Esophagus (tissue), 2 donors: Measurements from ENCODE around the gene LRMDA. TPM values are rescaled to one million over a fixed set of nuclear protein-coding genes. Genes with fewer than 3 reads are reported as not detected.
A peak's percentile ranks its signal among the peaks of the same experiment; 100 is the strongest.

ENCODE experiments used
- H3K27ac ChIP-seq, 2 donors: one replicate each; pipeline ENCODE4 v1.5.1; 2013; ENCODE audit warnings: low read depth in 2 of 2, mild to moderate bottlenecking in 2 of 2, inconsistent platforms in 1 of 2, low read length in 1 of 2, moderate library complexity in 1 of 2
- H3K27me3 ChIP-seq, 2 donors: one replicate each; pipeline ENCODE4 v1.6.1; 2013; ENCODE audit warnings: low read length in 2 of 2, control low read depth in 1 of 2, mild to moderate bottlenecking in 1 of 2; ENCODE audit not compliant: insufficient read depth in 2 of 2, control insufficient read depth in 1 of 2
- H3K36me3 ChIP-seq, 2 donors: one replicate each; pipeline ENCODE4 v1.6.1; 2013; ENCODE audit warnings: low read length in 1 of 2; ENCODE audit not compliant: control insufficient read depth in 2 of 2, insufficient read depth in 2 of 2
- H3K4me1 ChIP-seq, 2 donors: one replicate each; pipeline ENCODE4 v1.6.1; 2013; ENCODE audit warnings: low read length in 1 of 2; ENCODE audit not compliant: control insufficient read depth in 2 of 2, insufficient read depth in 2 of 2
- H3K4me3 ChIP-seq, 2 donors: one replicate each; pipeline ENCODE4 v1.5.1; 2013; ENCODE audit warnings: low read length in 2 of 2, mild to moderate bottlenecking in 2 of 2, low read depth in 1 of 2, moderate library complexity in 1 of 2
- H3K9me3 ChIP-seq, 2 donors: one replicate each; pipeline ENCODE4 v1.6.1; 2013; ENCODE audit warnings: mild to moderate bottlenecking in 2 of 2, low read depth in 1 of 2, low read length in 1 of 2, moderate library complexity in 1 of 2; ENCODE audit not compliant: control insufficient read depth in 2 of 2, insufficient read depth in 1 of 2
- WGBS, 2 donors: extraction: QIAGEN DNeasy Blood & Tissue Kit; methylation state at CpG; one replicate each; pipeline ENCODE4 v1.1.7; 2013; 5-methylcytosine and 5-hydroxymethylcytosine counted together
- polyA plus RNA-seq, 2 donors: library from polyadenylated mRNA; stranded (reverse); fragments of 200-250 nt; gene quantifications; one replicate each; pipeline ENCODE4 v1.2.3, GENCODE V29; 2013
- donor health status: healthy with polysubstance abuse.
- donor health status: Bipolar disorder and iron deficiency.

The LRMDA gene
- polyA plus RNA-seq, 2 donors: 1.8 to 4.0 TPM

GRCh38 chr10:76086170-76086760, 654.8 kb downstream of the LRMDA start:
- Histone ChIP-seq H3K27me3 (no peaks in the 10 kb centered on the region), H3K4me3 (no peak overlapping the region), H3K4me1 (no peaks in the 10 kb centered on the region), H3K36me3 (no peaks in the 10 kb centered on the region), H3K27ac (peak overlapping the region in 1 of 2 donors; percentile 14), H3K9me3 (no peaks in the 10 kb centered on the region)
- 54 to 56% methylated on average over 6 of the region's 6 CpGs for WGBS, 2 donors

DNA sequence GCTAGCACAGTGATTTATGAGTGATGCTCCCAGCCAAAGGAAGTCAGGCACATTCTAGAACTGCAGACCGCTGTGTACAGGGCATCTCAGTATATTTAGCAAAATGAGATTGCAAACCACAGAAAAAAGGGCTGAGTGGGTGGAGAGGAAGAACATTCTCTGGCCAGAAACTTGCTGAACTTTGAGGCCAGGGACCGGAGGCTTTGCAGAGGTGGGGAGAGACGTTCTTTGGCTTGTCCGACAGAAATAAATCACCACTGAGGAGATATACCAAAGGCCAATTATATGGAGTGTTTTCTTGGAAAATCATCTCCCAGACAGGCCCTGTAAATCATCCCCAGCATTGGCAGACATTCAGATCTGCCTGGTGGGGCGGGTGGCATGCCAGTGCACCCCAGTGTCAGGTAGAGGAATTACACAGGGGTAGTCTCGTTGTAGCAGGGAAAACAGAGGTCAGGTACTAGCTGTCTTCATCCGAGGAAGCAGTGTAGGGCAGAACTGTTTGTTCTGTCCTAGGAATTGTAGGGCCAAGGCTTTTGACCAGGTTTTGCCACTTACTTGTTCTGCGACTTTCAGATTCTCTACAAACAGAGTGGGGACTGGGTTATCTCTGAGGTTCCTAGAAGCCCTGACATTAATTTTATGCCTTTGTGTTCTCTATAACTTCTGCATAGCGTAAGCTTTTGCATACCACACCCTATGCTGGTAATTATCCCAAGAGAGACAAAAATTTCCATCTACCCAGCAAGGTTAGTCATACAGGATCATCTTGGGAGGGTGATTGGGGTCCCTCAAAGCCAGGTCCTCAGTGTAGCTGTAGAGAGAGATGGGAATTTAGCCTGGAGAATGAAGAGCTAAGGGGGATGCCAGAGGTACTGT, 655.6 kb downstream of the LRMDA start:
- no peaks in the 10 kb centered on the region for H3K36me3 ChIP-seq
- no peaks in the 10 kb centered on the region for H3K9me3 ChIP-seq
- H3K4me1 ChIP-seq: no peaks in the 10 kb centered on the region
- no peak overlapping the region for H3K4me3 ChIP-seq
- 36 to 38% methylated on average over 9 of the region's 9 CpGs for WGBS, 2 donors
- H3K27ac ChIP-seq: peak overlapping the region in 1 of 2 donors; percentile 14
- no peaks in the 10 kb centered on the region for H3K27me3 ChIP-seq

- H3K27ac ChIP-seq: no peak overlapping the region
- no peak overlapping the region for H3K4me3 ChIP-seq
- H3K9me3 ChIP-seq: no peaks in the 10 kb centered on the region
- H3K27me3 ChIP-seq: no peaks in the 10 kb centered on the region
- WGBS, 2 donors: 84 to 88% methylated on average over 4 of the region's 4 CpGs
- no peaks in the 10 kb centered on the region for H3K4me1 ChIP-seq
- H3K36me3 ChIP-seq: no peaks in the 10 kb centered on the region
Measured at GRCh38 chr10:76088008-76088407, 656.6 kb downstream of the LRMDA start.

DNA sequence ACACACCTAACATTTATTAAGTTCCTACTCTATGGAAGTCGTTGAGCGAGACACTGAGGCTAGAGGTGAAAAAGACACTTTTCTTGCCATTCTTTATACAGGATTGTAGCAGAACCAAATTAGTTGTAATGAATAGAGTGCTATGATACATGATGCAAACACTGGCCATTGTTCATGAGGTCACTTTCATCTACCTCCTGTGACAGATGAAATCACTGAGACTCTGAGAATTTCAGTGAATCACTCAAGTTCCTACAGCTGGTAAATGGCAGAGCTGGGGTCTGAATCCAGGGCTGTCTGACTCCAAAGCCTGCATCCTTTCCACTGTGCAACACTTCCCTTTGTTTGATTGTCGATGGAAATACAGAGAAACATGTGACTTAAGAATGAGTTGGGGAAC, 657.6 kb downstream of the LRMDA start:
- Histone ChIP-seq H3K27ac (no peak overlapping the region), H3K27me3 (no peaks in the 10 kb centered on the region), H3K9me3 (no peaks in the 10 kb centered on the region), H3K4me1 (no peaks in the 10 kb centered on the region), H3K36me3 (no peaks in the 10 kb centered on the region), H3K4me3 (no peak overlapping the region)
- WGBS, 2 donors: 84 to 85% methylated on average over 3 of the region's 3 CpGs

- Histone ChIP-seq H3K4me1 (no peaks in the 10 kb centered on the region), H3K27me3 (no peaks in the 10 kb centered on the region), H3K36me3 (no peaks in the 10 kb centered on the region), H3K4me3 (no peak overlapping the region), H3K27ac (no peak overlapping the region), H3K9me3 (no peaks in the 10 kb centered on the region)
- 68 to 74% methylated on average over 12 of the region's 12 CpGs for WGBS, 2 donors
Measured at GRCh38 chr10:76089556-76090180, 658.2 kb downstream of the LRMDA start.

DNA sequence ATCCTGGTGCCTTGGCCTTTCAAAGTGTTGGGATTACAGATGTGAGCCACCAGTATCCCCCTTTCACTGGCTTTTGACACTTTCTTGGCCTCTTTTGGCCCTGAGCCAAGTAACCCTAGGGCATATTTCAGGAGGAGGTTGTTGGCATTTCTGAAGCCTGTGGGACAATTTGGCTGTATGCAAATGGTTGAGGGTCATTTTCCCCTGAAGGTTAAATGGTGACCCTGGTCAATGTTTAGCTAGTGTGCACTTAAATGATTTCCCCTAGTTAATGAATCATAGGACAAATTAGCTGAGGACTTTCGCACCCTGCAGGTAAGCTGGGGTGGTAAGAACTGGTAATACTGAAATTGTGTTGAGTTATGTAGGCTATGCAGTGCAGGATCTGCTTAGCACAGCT, 660.5 kb downstream of the LRMDA start:
- 71 to 99% methylated on average over 1 of the region's 1 CpG for WGBS, 2 donors
- Histone ChIP-seq H3K9me3 (no peaks in the 10 kb centered on the region), H3K27ac (no peak overlapping the region), H3K27me3 (no peaks in the 10 kb centered on the region), H3K4me1 (no peaks in the 10 kb centered on the region), H3K4me3 (no peak overlapping the region), H3K36me3 (no peaks in the 10 kb centered on the region)

- Histone ChIP-seq H3K36me3 (no peaks in the 10 kb centered on the region), H3K27me3 (no peaks in the 10 kb centered on the region), H3K4me1 (no peaks in the 10 kb centered on the region), H3K9me3 (no peaks in the 10 kb centered on the region), H3K4me3 (no peak overlapping the region), H3K27ac (no peak overlapping the region)
- WGBS, 2 donors: 92 to 93% methylated on average over 6 of the region's 6 CpGs
Measured at GRCh38 chr10:76106611-76107010, 675.2 kb downstream of the LRMDA start.

DNA sequence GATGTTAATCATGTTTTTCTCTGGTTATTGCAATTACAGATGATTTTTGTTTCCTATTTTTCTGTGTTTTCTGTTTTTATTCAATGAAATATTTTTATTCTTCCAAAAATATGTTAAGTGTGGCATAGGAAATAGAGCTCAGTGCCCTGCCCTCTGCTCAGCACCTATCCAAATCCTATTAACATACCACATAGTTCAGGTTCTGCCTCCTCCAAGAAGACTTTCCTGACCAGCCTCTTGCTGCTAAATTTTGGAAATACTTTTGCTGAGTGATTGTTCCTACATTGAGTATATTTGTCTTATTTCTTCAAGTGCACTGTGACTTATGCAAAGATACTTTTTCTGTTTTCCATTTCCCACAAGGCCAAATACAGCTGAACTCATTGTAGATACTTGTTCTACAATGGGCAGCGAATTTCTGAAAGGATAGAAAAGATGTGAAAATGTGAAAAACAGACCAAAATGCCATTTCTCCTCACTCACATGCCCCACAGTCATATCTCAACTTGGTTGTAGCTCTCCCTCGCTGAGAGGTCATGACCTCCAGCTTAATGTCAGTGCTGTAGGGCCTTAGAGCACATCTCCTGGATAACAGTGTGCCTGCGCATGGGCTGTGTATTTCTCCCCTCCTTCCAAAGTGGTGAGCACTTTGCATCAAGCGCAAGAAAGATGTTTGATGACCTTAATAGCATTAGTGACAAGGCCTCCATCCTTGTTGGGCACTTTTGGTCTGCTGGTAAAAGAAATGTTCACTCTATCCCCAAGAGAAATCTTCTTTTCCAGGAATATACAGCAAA, 677.3 kb downstream of the LRMDA start:
- Histone ChIP-seq H3K4me3 (no peak overlapping the region), H3K36me3 (no peaks in the 10 kb centered on the region), H3K27ac (no peak overlapping the region), H3K4me1 (no peaks in the 10 kb centered on the region), H3K27me3 (no peaks in the 10 kb centered on the region), H3K9me3 (no peaks in the 10 kb centered on the region)
- whole genome bisulfite sequencing, 2 donors: 88 to 89% methylated on average over 4 of the region's 4 CpGs

GRCh38 chr10:76111404-76111803, 680.0 kb downstream of the LRMDA start:
- H3K27me3 ChIP-seq: no peaks in the 10 kb centered on the region
- no peaks in the 10 kb centered on the region for H3K9me3 ChIP-seq
- no peak overlapping the region for H3K27ac ChIP-seq
- no peak overlapping the region for H3K4me3 ChIP-seq
- H3K4me1 ChIP-seq: no peaks in the 10 kb centered on the region
- 67 to 72% methylated on average over 4 of the region's 4 CpGs for WGBS, 2 donors
- H3K36me3 ChIP-seq: no peaks in the 10 kb centered on the region
